HG02763 (cell line): ENCODE measurements around the gene ST8SIA1.

ENCODE experiments used
- ATAC-seq: cut with Tn5 transposase; IDR thresholded peaks from one replicate; pipeline ENCODE4 v1.9.1; 2021; ENCODE audit warnings: mild to moderate bottlenecking, moderate library complexity; ENCODE audit not compliant: unreplicated experiment

Gene ST8SIA1

GRCh38 chr12:22246217-22246846, 88.2 kb downstream of the ST8SIA1 start:
- no peak for ATAC-seq

- ATAC-seq: no peak
Observed at GRCh38 chr12:22242726-22243125, 91.8 kb downstream of the ST8SIA1 start.

- ATAC-seq: no peak
Observed at GRCh38 chr12:22238211-22238610, 96.3 kb downstream of the ST8SIA1 start.

GRCh38 chr12:22234561-22234960, 99.9 kb downstream of the ST8SIA1 start:
- ATAC-seq: no peak

GRCh38 chr12:22231836-22232235, 102.7 kb downstream of the ST8SIA1 start:
- ATAC-seq: no peak

- no peak for ATAC-seq
Observed at GRCh38 chr12:22231078-22231477, 103.4 kb downstream of the ST8SIA1 start.

- ATAC-seq: no peak
Observed at GRCh38 chr12:22230280-22230794, 104.2 kb downstream of the ST8SIA1 start.

- no peak for ATAC-seq
Observed at GRCh38 chr12:22229652-22230279, 104.7 kb downstream of the ST8SIA1 start.

GRCh38 chr12:22228022-22228875, 106.3 kb downstream of the ST8SIA1 start:
- ATAC-seq: no peak

GRCh38 chr12:22223356-22223755, 111.2 kb downstream of the ST8SIA1 start:
- no peak for ATAC-seq

GRCh38 chr12:22217556-22217955, 117.0 kb downstream of the ST8SIA1 start:
- no peak for ATAC-seq

GRCh38 chr12:22215467-22216253, 118.8 kb downstream of the ST8SIA1 start:
- ATAC-seq: no peak

GRCh38 chr12:22211128-22211527, 123.4 kb downstream of the ST8SIA1 start:
- ATAC-seq: no peak

- ATAC-seq: no peak
Observed at GRCh38 chr12:22209422-22209821, 125.1 kb downstream of the ST8SIA1 start.

GRCh38 chr12:22206111-22206728, 128.3 kb downstream of the ST8SIA1 start:
- ATAC-seq: no peak

GRCh38 chr12:22204391-22204790, 130.1 kb downstream of the ST8SIA1 start:
- no peak for ATAC-seq

GRCh38 chr12:22202847-22203246, 131.7 kb downstream of the ST8SIA1 start:
- ATAC-seq: no peak

- ATAC-seq: no peak
Observed at GRCh38 chr12:22201101-22201500, 133.4 kb downstream of the ST8SIA1 start.

- no peak for ATAC-seq
Observed at GRCh38 chr12:22196236-22196635, 138.3 kb downstream of the ST8SIA1 start.

GRCh38 chr12:22190969-22191368, 143.5 kb downstream of the ST8SIA1 start:
- ATAC-seq: no peak
